Measurements from ENCODE around the gene AFAP1L1.

- TF ChIP-seq POLR2A (IDR thresholded peaks at IDR 0.05) (no peak), CTCF (IDR thresholded peaks at IDR 0.05) (no peak)
Measured at GRCh38 chr5:149381261-149381985, 109.8 kb downstream of the AFAP1L1 start.
